Stimulated activated CD8-positive, alpha-beta memory T cell treated with anti-CD3 and anti-CD28 coated beads, Interleukin-2, amount 100 ng/mL, for 1 hour (primary cell): ENCODE measurements around the gene SH3BP2.

ENCODE experiments used
- DNase-seq, 2 donors: peaks; one replicate each; pipeline ENCODE4 v3.0.0-alpha.2; 2020; ENCODE audit warnings: low read depth in 2 of 2

The SH3BP2 gene

GRCh38 chr4:2832981-2833670 is 40.2 kb downstream of the SH3BP2 start:
- DNase-seq = no peak

GRCh38 chr4:2833671-2834000 is 40.8 kb downstream of the SH3BP2 start:
- no peak for DNase-seq

GRCh38 chr4:2834001-2834921 is 41.4 kb downstream of the SH3BP2 start:
- DNase-seq = no peak

- no peak for DNase-seq
These were observed 43.1 kb downstream of the SH3BP2 start for GRCh38 chr4:2835978-2836377.

GRCh38 chr4:2836391-2836859 is 43.5 kb downstream of the SH3BP2 start:
- no peak for DNase-seq

GRCh38 chr4:2837110-2837903 is 44.4 kb downstream of the SH3BP2 start:
- DNase-seq = no peak

- DNase-seq = peak; percentile 48 to 57
These were observed 45.1 kb downstream of the SH3BP2 start for GRCh38 chr4:2837904-2838496.

- DNase-seq = no peak
These were observed 46.2 kb downstream of the SH3BP2 start for GRCh38 chr4:2839060-2839459.

GRCh38 chr4:2842687-2843262 is 49.9 kb downstream of the SH3BP2 start:
- DNase-seq = no peak

- DNase-seq = peak; percentile 90 to 97
These were observed 50.5 kb downstream of the SH3BP2 start, which contains the start of gene ADD1 for GRCh38 chr4:2843263-2843940. Gene ADD1, plus strand, starts transcription at chr4:2843844. Its CDS starts 32,072 bp downstream, at chr4:2875916.

- DNase-seq = no peak
These were observed 51.2 kb downstream of the SH3BP2 start for GRCh38 chr4:2843941-2844584.

- no peak for DNase-seq
These were observed 53.3 kb downstream of the SH3BP2 start for GRCh38 chr4:2846172-2846571.

- no peak for DNase-seq
These were observed 54.5 kb downstream of the SH3BP2 start for GRCh38 chr4:2847302-2847871.

- DNase-seq = no peak
These were observed 55.6 kb downstream of the SH3BP2 start for GRCh38 chr4:2848449-2848848.

- DNase-seq = no peak
These were observed 56.6 kb downstream of the SH3BP2 start for GRCh38 chr4:2849267-2850152.

- no peak for DNase-seq
These were observed 58.3 kb downstream of the SH3BP2 start for GRCh38 chr4:2850966-2851798.

GRCh38 chr4:2852481-2852921 is 59.6 kb downstream of the SH3BP2 start:
- no peak for DNase-seq

- no peak for DNase-seq
These were observed 62.7 kb downstream of the SH3BP2 start for GRCh38 chr4:2855584-2855983.
